Heart right ventricle (tissue), 16 donors: Measurements from ENCODE around the gene MOB1A. TPM values are rescaled to one million over a fixed set of nuclear protein-coding genes. Genes with fewer than 3 reads are reported as not detected.
"Not testable (repeated sequence)": the region's sequence is repeated elsewhere in the genome, so short reads cannot be mapped to it uniquely, and the experiment has no call there.

ENCODE experiments used
- ATAC-seq, 8 donors: fragments of 200-7000 bp; cut with Tn5 transposase; one replicate each; pipeline ENCODE4 v1.9.1; 2020; ENCODE audit warnings: mild to moderate bottlenecking in 8 of 8, moderate library complexity in 8 of 8, moderate number of reproducible peaks in 1 of 8
- DNase-seq, 2 donors: peaks; one replicate each; pipeline ENCODE4 v3.0.0-alpha.2; 2020
- H3K27ac ChIP-seq, 10 donors: fragments of 200-600 bp; sonication (generic) in 2 of 10; one replicate each; pipeline versions ENCODE4 v1.5.0 to v1.8.0; 2020 to 2022; ENCODE audit warnings: mild to moderate bottlenecking in 3 of 10
- H3K27me3 ChIP-seq, 7 donors: fragments of 200-600 bp; one replicate each; pipeline ENCODE4 v1.8.0; 2021 to 2022; ENCODE audit warnings: mild to moderate bottlenecking in 2 of 7
- H3K36me3 ChIP-seq, 9 donors: fragments of 200-600 bp; sonication (generic) in 1 of 9; one replicate each; pipeline versions ENCODE4 v1.5.0 to v1.8.0; 2020 to 2022; ENCODE audit warnings: mild to moderate bottlenecking in 2 of 9
- H3K4me1 ChIP-seq, 9 donors: fragments of 200-600 bp; sonication (generic) in 1 of 9; one replicate each; pipeline versions ENCODE4 v1.5.0 to v1.8.0; 2020 to 2022; ENCODE audit warnings: mild to moderate bottlenecking in 4 of 9
- H3K4me3 ChIP-seq, 10 donors: fragments of 200-600 bp; sonication (generic) in 2 of 10; one replicate each; pipeline versions ENCODE4 v1.5.0 to v1.8.0; 2020 to 2022; ENCODE audit warnings: mild to moderate bottlenecking in 7 of 10, moderate library complexity in 2 of 10
- H3K9me3 ChIP-seq, 11 donors: fragments of 200-600 bp in 10 of 11; sonication (generic) in 2 of 11; one replicate each; pipeline versions ENCODE4 v1.5.0 to v1.8.0; 2013 to 2022; ENCODE audit warnings: mild to moderate bottlenecking in 2 of 11, control low read depth in 1 of 11, moderate library complexity in 1 of 11
- CTCF ChIP-seq, 9 donors: fragments of 200-600 bp; sonication (generic) in 2 of 9; IDR thresholded peaks; one replicate each; pipeline versions ENCODE4 v1.5.0 to v1.8.0; 2021 to 2022; ENCODE audit warnings: antibody characterized with exemption in 9 of 9, mild to moderate bottlenecking in 5 of 9, moderate library complexity in 1 of 9
- WGBS, 2 donors: extraction: QIAGEN DNeasy Blood & Tissue Kit; methylation state at CpG; one replicate each; pipeline ENCODE4 v1.1.7; 2013; ENCODE audit warnings: inconsistent platforms in 1 of 2; 5-methylcytosine and 5-hydroxymethylcytosine counted together
- intact Hi-C, 10 donors: fragments of 100-400 bp; cut with DNase I; formaldehyde crosslinking; loops; one replicate each; pipeline versions ENCODE4 v1.11.1 to v1.14.2; 2022
- polyA plus RNA-seq, 2 donors: library from polyadenylated mRNA; stranded (reverse); fragments of 200-250 nt; gene quantifications; one replicate each; pipeline ENCODE4 v1.2.3, GENCODE V29; 2013
- total RNA-seq, 10 donors: library from RNA; stranded (reverse); fragmentation: NEBNext Ultra II Directional in 3 of 10; extraction: Animal tissue kit (Norgen Biotek cat#: 25700) in 3 of 10; gene quantifications; one replicate each; pipeline versions ENCODE4 v1.2.1 to v1.2.4, GENCODE V29; 2021 to 2023
- donor health status: Arrhythmogenic right ventricular cardiomyopathy.
- donor health status: ischemic (EF 13 %, LVEDD 7.1; RV severe dilation, severe dysfunction).
- donor health status: healthy with polysubstance abuse.
- donor health status: DM: no; HTN: yes; CAD: no.
- donor health status: DM: no; HTN: no; CAD: no.
- donor health status: ischemic (EF 25% LVEDD 6.9; RV normal size, moderate dysfunction).
- donor health status: ischemic (EF 25% LVEDD 5.7; RV mildly dilated, moderate dysfunction).
- donor health status: healthy.
- donor health status: DM: yes; HTN: yes; CAD: no.
- donor health status: Ischemic cardiomyopathy.
- donor health status: ischemic (EF 35%, LVEDD 5.7; RV mildly dilated, moderate dysfunction).
- donor health status: nonischemic (EF 11% LVEDD 7.7; RV severe dilation, severe dysfunction).
- donor health status: DM: yes; HTN: yes; CAD: no.
- donor health status: PGD.
- donor health status: ischemic (EF 29% LVEDD 5.4; RV normal size, mild dysfunction).
- donor health status: nonischemic (EF 23%, LVEDD 6.1; RV moderate dilation, normal function).

Gene MOB1A
- total and polyA plus RNA-seq, 12 donors, result 14.2 to 75.0 (median 56.8) TPM

- H3K9me3 ChIP-seq, result no peaks in the 10 kb centered on the region
- intact Hi-C loops, result no loop called here
- WGBS, 2 donors, result 96% methylated on average over 6 of the region's 6 CpGs
- ATAC-seq, result no peak
- no peak for DNase-seq
- H3K4me3 ChIP-seq, result no peak overlapping the region
- H3K27me3 ChIP-seq, result no peaks in the 10 kb centered on the region
- peaks cover 0 to 9% (median 2%) of the 10 kb centered on the region in 9 donors for H3K4me1 ChIP-seq
- no peak overlapping the region for H3K27ac ChIP-seq
- H3K36me3 ChIP-seq, result peaks cover 0 to 43% (median 0%) of the 10 kb centered on the region in 9 donors
- no peak for TF ChIP-seq CTCF (IDR thresholded peaks at IDR 0.05)
Observed at GRCh38 chr2:74221091-74221490, 42.4 kb upstream of the MOB1A start.

- 87 to 93% methylated on average over 5 of the region's 5 CpGs for WGBS, 2 donors
- no peak for TF ChIP-seq CTCF (IDR thresholded peaks at IDR 0.05)
- ATAC-seq (no peak), DNase-seq (no peak)
- Histone ChIP-seq H3K4me3 (no peak overlapping the region), H3K27me3 (no peaks in the 10 kb centered on the region), H3K4me1 (peaks cover 0 to 9% (median 0%) of the 10 kb centered on the region in 9 donors), H3K9me3 (no peaks in the 10 kb centered on the region), H3K36me3 (peaks cover 0 to 54% (median 0%) of the 10 kb centered on the region in 9 donors), H3K27ac (no peak overlapping the region)
- intact Hi-C loops, result no loop called here
Observed at GRCh38 chr2:74219846-74220486, 41.3 kb upstream of the MOB1A start.

- no peak for DNase-seq
- no peaks in the 10 kb centered on the region for H3K27me3 ChIP-seq
- WGBS, 2 donors, result 93 to 98% methylated on average over 2 of the region's 2 CpGs
- intact Hi-C loops, result no loop called here
- H3K4me3 ChIP-seq, result no peak overlapping the region
- no peak for TF ChIP-seq CTCF (IDR thresholded peaks at IDR 0.05)
- no peaks in the 10 kb centered on the region for H3K9me3 ChIP-seq
- ATAC-seq, result no peak
- no peak overlapping the region for H3K27ac ChIP-seq
- H3K4me1 ChIP-seq, result no peaks in the 10 kb centered on the region
- H3K36me3 ChIP-seq, result peaks cover 0 to 82% (median 8%) of the 10 kb centered on the region in 9 donors
Observed at GRCh38 chr2:74216642-74217041, 38.0 kb upstream of the MOB1A start.

GRCh38 chr2:74215771-74216170 lies 37.1 kb upstream of the MOB1A start:
- H3K4me3 ChIP-seq, intact Hi-C loops, ATAC-seq, H3K4me1 ChIP-seq, DNase-seq, H3K27ac ChIP-seq, H3K27me3 ChIP-seq, H3K9me3 ChIP-seq: not testable (repeated sequence)
- peaks cover 0 to 82% (median 8%) of the 10 kb centered on the region in 9 donors for H3K36me3 ChIP-seq
- 93 to 95% methylated on average over 6 of the region's 6 CpGs for WGBS, 2 donors

GRCh38 chr2:74212702-74213410 lies 34.2 kb upstream of the MOB1A start:
- no peak overlapping the region for H3K27ac ChIP-seq
- peaks cover 0 to 3% (median 0%) of the 10 kb centered on the region in 9 donors for H3K4me1 ChIP-seq
- ATAC-seq (no peak), DNase-seq (no peak)
- 91% methylated on average over 3 of the region's 3 CpGs for WGBS, 2 donors
- H3K4me3 ChIP-seq, result no peak overlapping the region
- no peak for TF ChIP-seq CTCF (IDR thresholded peaks at IDR 0.05)
- H3K9me3 ChIP-seq, result no peaks in the 10 kb centered on the region
- intact Hi-C loops, result no loop called here
- no peaks in the 10 kb centered on the region for H3K27me3 ChIP-seq
- peaks cover 0 to 100% (median 14%) of the 10 kb centered on the region in 9 donors for H3K36me3 ChIP-seq
